ENCODE data around the gene RPUSD1.

DNA sequence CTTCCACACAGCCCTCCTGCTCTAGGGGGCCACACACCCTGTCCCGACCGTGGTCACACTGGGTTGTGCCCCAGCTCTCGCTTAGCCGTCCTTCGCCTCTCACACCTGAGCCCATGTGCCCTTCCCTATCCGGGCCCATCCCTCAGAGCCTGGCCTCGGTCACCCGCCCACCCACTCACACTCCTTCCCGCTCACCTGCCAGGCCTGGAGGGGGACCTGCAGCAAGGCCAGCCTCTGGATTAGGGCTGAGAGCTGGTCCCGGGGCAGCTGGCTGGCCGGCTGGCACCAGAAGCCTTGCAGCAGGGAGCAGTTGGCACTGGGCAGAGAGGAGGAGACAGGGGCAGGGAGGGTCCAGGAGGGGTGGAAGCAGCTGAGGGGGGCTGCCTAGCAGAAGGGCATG is 9.7 kb downstream of the RPUSD1 start:
- TF ChIP-seq, protein P1, sequence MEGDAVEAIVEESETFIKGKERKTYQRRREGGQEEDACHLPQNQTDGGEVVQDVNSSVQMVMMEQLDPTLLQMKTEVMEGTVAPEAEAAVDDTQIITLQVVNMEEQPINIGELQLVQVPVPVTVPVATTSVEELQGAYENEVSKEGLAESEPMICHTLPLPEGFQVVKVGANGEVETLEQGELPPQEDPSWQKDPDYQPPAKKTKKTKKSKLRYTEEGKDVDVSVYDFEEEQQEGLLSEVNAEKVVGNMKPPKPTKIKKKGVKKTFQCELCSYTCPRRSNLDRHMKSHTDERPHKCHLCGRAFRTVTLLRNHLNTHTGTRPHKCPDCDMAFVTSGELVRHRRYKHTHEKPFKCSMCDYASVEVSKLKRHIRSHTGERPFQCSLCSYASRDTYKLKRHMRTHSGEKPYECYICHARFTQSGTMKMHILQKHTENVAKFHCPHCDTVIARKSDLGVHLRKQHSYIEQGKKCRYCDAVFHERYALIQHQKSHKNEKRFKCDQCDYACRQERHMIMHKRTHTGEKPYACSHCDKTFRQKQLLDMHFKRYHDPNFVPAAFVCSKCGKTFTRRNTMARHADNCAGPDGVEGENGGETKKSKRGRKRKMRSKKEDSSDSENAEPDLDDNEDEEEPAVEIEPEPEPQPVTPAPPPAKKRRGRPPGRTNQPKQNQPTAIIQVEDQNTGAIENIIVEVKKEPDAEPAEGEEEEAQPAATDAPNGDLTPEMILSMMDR (conservative IDR thresholded peaks at IDR 0.05; ENCODE audit: low read depth, low read length) = no peak
- TF ChIP-seq EZH2 (IDR thresholded peaks at IDR 0.05; ENCODE audit: borderline replicate concordance, low read depth, low read length, poor library complexity, severe bottlenecking) = no peak

Data from A673 (cell line).